IMR-90 (cell line): ENCODE data around the gene KIFC3. TPM values are rescaled to one million over a fixed set of nuclear protein-coding genes. Genes with fewer than 3 reads are reported as not detected.

ENCODE experiments used
- ATAC-seq: fragments of 200-7000 bp; cut with Tn5 transposase; 2 replicates; pipeline ENCODE4 v1.9.1; 2020; ENCODE audit warnings: low read depth, mild to moderate bottlenecking, moderate library complexity
- BruUV-seq: library from RNA; stranded (reverse); fragments of 400-500 nt; replicated peaks from 2 replicates; lab custom pipeline; 2021; lab: Mats Ljungman, UMichigan
- CTCF ChIA-PET: fragments of 300-600 bp; formaldehyde crosslinking; extraction: SDS; loops from one replicate; lab custom pipeline; 2021; ENCODE audit warnings: antibody characterized with exemption; lab: Yijun Ruan, JAX
- POLR2A ChIA-PET: fragments of 300-600 bp; sonication (Branson Sonifier 250); formaldehyde crosslinking; loops from one replicate; lab custom pipeline; 2022; ENCODE audit warnings: antibody characterized with exemption; ENCODE audit not compliant: unreplicated experiment; lab: Charles Lee
- DNase-seq: peaks from one replicate; pipeline ENCODE4 v3.0.0; 2013
- H2AFZ ChIP-seq: replicated peaks from 2 replicates; pipeline ENCODE3; 2013; ENCODE audit warnings: low read length, mild to moderate bottlenecking; ENCODE audit not compliant: poor library complexity
- H2AK5ac ChIP-seq: 2 replicates; pipeline ENCODE4 v1.6.1; 2013; ENCODE audit warnings: low read depth, low read length, inconsistent platforms
- H2AK9ac ChIP-seq: replicated peaks from 2 replicates; pipeline ENCODE3; 2013; ENCODE audit warnings: mild to moderate bottlenecking, low read depth, low read length, moderate library complexity; ENCODE audit not compliant: poor library complexity
- H2BK120ac ChIP-seq: 2 replicates; pipeline ENCODE4 v1.6.1; 2013; ENCODE audit warnings: low read depth, low read length, inconsistent platforms
- H2BK15ac ChIP-seq: 3 replicates; pipeline ENCODE4 v1.6.1; 2013; ENCODE audit warnings: low read depth, low read length, inconsistent platforms
- H2BK20ac ChIP-seq: 2 replicates; pipeline ENCODE4 v1.6.1; 2013; ENCODE audit warnings: low read depth, mild to moderate bottlenecking, inconsistent platforms, low read length, moderate library complexity
- H2BK5ac ChIP-seq: 2 replicates; pipeline ENCODE4 v1.6.1; 2013; ENCODE audit warnings: mild to moderate bottlenecking, low read depth, low read length, inconsistent platforms; ENCODE audit not compliant: poor library complexity, severe bottlenecking
- H3K14ac ChIP-seq: replicated peaks from 2 replicates; pipeline ENCODE4 v1.6.1; 2013; ENCODE audit warnings: low read depth, low read length, inconsistent platforms
- H3K18ac ChIP-seq: 2 replicates; pipeline ENCODE4 v1.6.1; 2013; ENCODE audit warnings: low read depth, low read length, control low read depth
- H3K23ac ChIP-seq: 2 replicates; pipeline ENCODE4 v1.6.1; 2013; ENCODE audit warnings: low read depth, low read length, inconsistent platforms
- H3K27ac ChIP-seq: 2 replicates; pipeline ENCODE4 v1.5.1; 2013; ENCODE audit warnings: mild to moderate bottlenecking, control low read depth, low read length; ENCODE audit not compliant: insufficient read depth
- H3K27me3 ChIP-seq: 2 replicates; pipeline ENCODE4 v1.6.1; 2013; ENCODE audit warnings: low read length; ENCODE audit not compliant: control insufficient read depth, insufficient read depth
- H3K36me3 ChIP-seq: 2 replicates; pipeline ENCODE4 v1.6.1; 2013; ENCODE audit warnings: low read length, mixed read lengths; ENCODE audit not compliant: control insufficient read depth, insufficient read depth
- H3K4ac ChIP-seq: 2 replicates; pipeline ENCODE4 v1.6.1; 2013; ENCODE audit warnings: low read depth, low read length, inconsistent platforms
- H3K4me1 ChIP-seq: 2 replicates; pipeline ENCODE4 v1.6.1; 2013; ENCODE audit warnings: low read length, mixed read lengths; ENCODE audit not compliant: control insufficient read depth, insufficient read depth
- H3K4me2 ChIP-seq: 2 replicates; pipeline ENCODE4 v1.6.1; 2013; ENCODE audit warnings: low read depth, mild to moderate bottlenecking, control low read depth, low read length, moderate library complexity
- H3K4me3 ChIP-seq: 2 replicates; pipeline ENCODE4 v1.5.1; 2013; ENCODE audit warnings: low read depth, mild to moderate bottlenecking, control low read depth, low read length, moderate library complexity; ENCODE audit not compliant: insufficient read depth
- H3K56ac ChIP-seq: 2 replicates; pipeline ENCODE4 v1.6.1; 2013; ENCODE audit warnings: low read length, inconsistent platforms; ENCODE audit not compliant: insufficient read depth; ENCODE audit errors: extremely low read depth
- H3K79me1 ChIP-seq, 2 experiments: 2 replicates each; pipeline ENCODE4 v1.6.1; 2013; ENCODE audit warnings: low read length in 2 of 2, inconsistent platforms in 1 of 2, low read depth in 1 of 2
- H3K9ac ChIP-seq: 2 replicates; pipeline ENCODE4 v1.6.1; 2013; ENCODE audit warnings: low read depth, low read length, control low read depth
- H3K9me1 ChIP-seq: 2 replicates; pipeline ENCODE4 v1.6.1; 2013; ENCODE audit warnings: low read length, inconsistent platforms; ENCODE audit not compliant: insufficient read depth
- H3K9me3 ChIP-seq: 2 replicates; pipeline ENCODE4 v1.6.1; 2013; ENCODE audit warnings: low read length; ENCODE audit not compliant: control insufficient read depth, insufficient read depth
- H4K20me1 ChIP-seq: 2 replicates; pipeline ENCODE4 v1.6.1; 2013; ENCODE audit warnings: low read length, inconsistent platforms; ENCODE audit not compliant: insufficient read depth
- H4K5ac ChIP-seq: 2 replicates; pipeline ENCODE4 v1.6.1; 2013; ENCODE audit warnings: mild to moderate bottlenecking, low read depth, low read length, control low read depth
- H4K8ac ChIP-seq, 2 experiments: 2 replicates each; pipeline ENCODE4 v1.6.1; 2013; ENCODE audit warnings: low read depth in 2 of 2, low read length in 2 of 2, control low read depth in 1 of 2, inconsistent platforms in 1 of 2
- H4K91ac ChIP-seq: 2 replicates; pipeline ENCODE4 v1.6.1; 2013; ENCODE audit warnings: low read depth, low read length, inconsistent platforms; ENCODE audit not compliant: insufficient read depth
- BHLHE40 ChIP-seq: fragments of 150-350 bp; IDR thresholded peaks from 2 replicates; pipeline ENCODE4 v1.6.1; 2016; ENCODE audit warnings: mild to moderate bottlenecking, low read depth, low read length
- CEBPB ChIP-seq: IDR thresholded peaks from 2 replicates; pipeline ENCODE4 v1.6.1; 2012; ENCODE audit warnings: low read depth, low read length, improper control_type of control experiment
- CHD1 ChIP-seq: IDR thresholded peaks from 2 replicates; pipeline ENCODE4 v1.6.1; 2012; ENCODE audit warnings: low read depth, low read length, improper control_type of control experiment
- ELK1 ChIP-seq: fragments of 150-350 bp; IDR thresholded peaks from 2 replicates; pipeline ENCODE4 v1.6.1; 2016; ENCODE audit warnings: low read depth, mild to moderate bottlenecking, low read length, moderate library complexity, borderline replicate concordance
- FOS ChIP-seq: fragments of 150-350 bp; IDR thresholded peaks from 2 replicates; pipeline ENCODE4 v1.6.1; 2016; ENCODE audit warnings: low read depth, low read length
- MAFK ChIP-seq: IDR thresholded peaks from 2 replicates; pipeline ENCODE4 v1.6.1; 2012; ENCODE audit warnings: low read depth, low read length, improper control_type of control experiment
- MAZ ChIP-seq: IDR thresholded peaks from 2 replicates; pipeline ENCODE4 v1.6.1; 2012; ENCODE audit warnings: low read depth, mild to moderate bottlenecking, low read length, improper control_type of control experiment, moderate library complexity, borderline replicate concordance
- MXI1 ChIP-seq: IDR thresholded peaks from 2 replicates; pipeline ENCODE4 v1.6.1; 2012; ENCODE audit warnings: low read depth, mild to moderate bottlenecking, low read length, moderate library complexity, borderline replicate concordance
- NFE2L2 ChIP-seq: fragments of 150-350 bp; IDR thresholded peaks from 2 replicates; pipeline ENCODE4 v1.6.1; 2016; ENCODE audit warnings: low read depth, mild to moderate bottlenecking, low read length
- RAD21 ChIP-seq: IDR thresholded peaks from 2 replicates; pipeline ENCODE4 v1.6.1; 2012; ENCODE audit warnings: low read length, improper control_type of control experiment
- RCOR1 ChIP-seq: IDR thresholded peaks from 2 replicates; pipeline ENCODE4 v1.6.1; 2012; ENCODE audit warnings: mild to moderate bottlenecking, low read length, improper control_type of control experiment; ENCODE audit not compliant: insufficient replicate concordance
- RFX5 ChIP-seq: IDR thresholded peaks from 2 replicates; pipeline ENCODE4 v1.8.0; 2012; ENCODE audit warnings: low read depth, mild to moderate bottlenecking, low read length, moderate library complexity
- SMC3 ChIP-seq: fragments of 150-350 bp; IDR thresholded peaks from 2 replicates; pipeline ENCODE4 v1.6.1; 2016; ENCODE audit warnings: low read depth, mild to moderate bottlenecking, antibody characterized with exemption, low read length, moderate library complexity
- WGBS, 2 experiments: methylation state at CpG; one replicate each; pipeline versions ENCODE4 v1.1.5 to v1.1.7; 2013; ENCODE audit warnings: missing lambda C conversion rate in 2 of 2; ENCODE audit not compliant: insufficient read length in 1 of 2; ENCODE audit errors: extremely low coverage in 2 of 2; 5-methylcytosine and 5-hydroxymethylcytosine counted together
- dilution Hi-C: fragments of 300-500 bp; cut with HindIII; formaldehyde crosslinking; loops from one replicate; pipeline ENCODE4 v1.14.3; 2018; ENCODE audit warnings: low sequenced_read_pairs; ENCODE audit not compliant: unreplicated experiment
- in situ Hi-C: fragments of 300-500 bp; cut with MboI; formaldehyde crosslinking; loops from 3 replicates; pipeline ENCODE4 v1.14.3; 2019; ENCODE audit warnings: low sequenced_read_pairs, inconsistent platforms, mixed read lengths
- intact Hi-C: fragments of 100-400 bp; cut with micrococcal nuclease; formaldehyde crosslinking; loops from 2 replicates; pipeline ENCODE4 v1.10.0; 2022
- polyA plus RNA-seq, 3 experiments: library from polyadenylated mRNA; depleted of rRNA; stranded (reverse); fragments of >200 nt; gene quantifications; 2 replicates each; pipeline ENCODE4 v1.2.3, GENCODE V29; 2012; ENCODE audit warnings: low replicate concordance in 1 of 3
- total RNA-seq: library from RNA; depleted of rRNA; stranded (reverse); fragments of >200 nt; gene quantifications from 2 replicates; pipeline ENCODE4 v1.2.3, GENCODE V29; 2012
- TF ChIP-seq, protein P1 (sequence below): fragments of 150-350 bp; IDR thresholded peaks from 2 replicates; pipeline ENCODE4 v1.6.1; 2017; ENCODE audit warnings: mild to moderate bottlenecking, antibody characterized with exemption, low read length, low read depth
- TF ChIP-seq, protein P2 (sequence below): conservative IDR thresholded peaks from 2 replicates; pipeline ENCODE4 v1.5.1; 2012; ENCODE audit warnings: mild to moderate bottlenecking, low read depth, low read length, improper control_type of control experiment

The KIFC3 gene
- total and polyA plus RNA-seq, 2 of the 4 experiments (the other 2 are of a cell fraction): 48.6 to 62.5 TPM

DNA sequence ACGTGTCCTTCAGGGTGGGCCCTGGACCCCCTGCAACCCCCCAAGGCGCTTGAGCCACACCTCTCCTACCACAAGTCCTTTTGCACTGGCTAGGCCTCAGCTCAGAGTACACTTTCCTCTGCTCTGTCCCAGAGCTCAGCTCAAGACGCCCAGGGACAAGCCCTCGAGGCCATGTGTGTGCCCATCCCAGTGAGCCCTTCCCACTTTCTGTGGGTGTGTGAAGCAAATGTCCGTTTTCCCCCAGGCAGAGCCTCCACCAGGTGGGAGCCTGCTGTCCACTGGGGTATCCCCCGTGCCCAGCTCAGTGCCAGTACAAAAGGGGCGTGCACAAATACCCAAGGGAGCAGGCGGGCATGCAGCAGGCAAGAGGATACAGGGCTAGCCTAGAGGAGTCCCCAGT, 18.4 kb downstream of the KIFC3 start:
- Histone ChIP-seq H3K4me3 (no peak overlapping the region), H4K91ac (no peak overlapping the region), H3K27me3 (no peaks in the 10 kb centered on the region), H3K27ac (no peak overlapping the region), H3K4me2 (no peak overlapping the region), H2AK9ac (no peak overlapping the region), H3K56ac (no peak overlapping the region), H3K4ac (no peak overlapping the region), H4K5ac (no peak overlapping the region), H3K18ac (no peak overlapping the region), H3K79me1 (peaks cover 20 to 73% of the 10 kb centered on the region in 2 experiments), H4K8ac (no peak overlapping the region), H2BK120ac (no peak overlapping the region), H2BK5ac (no peak overlapping the region), H2AFZ (no peak overlapping the region), H3K9me3 (no peaks in the 10 kb centered on the region), H3K9ac (no peak overlapping the region), H3K14ac (no peak overlapping the region), H3K4me1 (peaks cover 6% of the 10 kb centered on the region; the same call in 1 of the 2 replicates), H2AK5ac (no peak overlapping the region), H3K9me1 (peaks cover 15% of the 10 kb centered on the region; the same call in 1 of the 2 replicates), H3K36me3 (peaks cover 37% of the 10 kb centered on the region), H2BK15ac (no peak overlapping the region), H2BK20ac (no peak overlapping the region), H3K23ac (no peak overlapping the region), H4K20me1 (peaks cover 19% of the 10 kb centered on the region; the same call in 1 of the 2 replicates)
- intact Hi-C loops: no loop called here
- TF ChIP-seq RFX5 (no peak), RCOR1 (no peak), CHD1 (no peak), CEBPB (no peak), MAZ (no peak), MXI1 (no peak), BHLHE40 (no peak), NFE2L2 (no peak), FOS (no peak), MAFK (no peak), ELK1 (no peak), SMC3 (no peak), RAD21 (no peak)
- TF ChIP-seq, protein P1, sequence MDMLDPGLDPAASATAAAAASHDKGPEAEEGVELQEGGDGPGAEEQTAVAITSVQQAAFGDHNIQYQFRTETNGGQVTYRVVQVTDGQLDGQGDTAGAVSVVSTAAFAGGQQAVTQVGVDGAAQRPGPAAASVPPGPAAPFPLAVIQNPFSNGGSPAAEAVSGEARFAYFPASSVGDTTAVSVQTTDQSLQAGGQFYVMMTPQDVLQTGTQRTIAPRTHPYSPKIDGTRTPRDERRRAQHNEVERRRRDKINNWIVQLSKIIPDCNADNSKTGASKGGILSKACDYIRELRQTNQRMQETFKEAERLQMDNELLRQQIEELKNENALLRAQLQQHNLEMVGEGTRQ: no peak
- TF ChIP-seq, protein P2, sequence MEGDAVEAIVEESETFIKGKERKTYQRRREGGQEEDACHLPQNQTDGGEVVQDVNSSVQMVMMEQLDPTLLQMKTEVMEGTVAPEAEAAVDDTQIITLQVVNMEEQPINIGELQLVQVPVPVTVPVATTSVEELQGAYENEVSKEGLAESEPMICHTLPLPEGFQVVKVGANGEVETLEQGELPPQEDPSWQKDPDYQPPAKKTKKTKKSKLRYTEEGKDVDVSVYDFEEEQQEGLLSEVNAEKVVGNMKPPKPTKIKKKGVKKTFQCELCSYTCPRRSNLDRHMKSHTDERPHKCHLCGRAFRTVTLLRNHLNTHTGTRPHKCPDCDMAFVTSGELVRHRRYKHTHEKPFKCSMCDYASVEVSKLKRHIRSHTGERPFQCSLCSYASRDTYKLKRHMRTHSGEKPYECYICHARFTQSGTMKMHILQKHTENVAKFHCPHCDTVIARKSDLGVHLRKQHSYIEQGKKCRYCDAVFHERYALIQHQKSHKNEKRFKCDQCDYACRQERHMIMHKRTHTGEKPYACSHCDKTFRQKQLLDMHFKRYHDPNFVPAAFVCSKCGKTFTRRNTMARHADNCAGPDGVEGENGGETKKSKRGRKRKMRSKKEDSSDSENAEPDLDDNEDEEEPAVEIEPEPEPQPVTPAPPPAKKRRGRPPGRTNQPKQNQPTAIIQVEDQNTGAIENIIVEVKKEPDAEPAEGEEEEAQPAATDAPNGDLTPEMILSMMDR: no peak
- CTCF ChIA-PET: interaction anchor here (0.9 kb wide), 1 partner anchor 17 kb away, joined by 3 read pairs; no protein-coding TSS in a partner anchor
- DNase-seq: no peak
- dilution Hi-C loops: no loop called here
- no TSS peak for BruUV-seq
- no peak for ATAC-seq
- in situ Hi-C loops: no loop called here
- POLR2A ChIA-PET: no interaction called here
- WGBS, 2 experiments: no CpG with 5 or more reads among the region's 8 CpGs
